CD4-positive, alpha-beta T cell treated with Interleukin-15 for 4 hours (primary cell): ENCODE measurements around the gene SSH2.

Experiments
- DNase-seq: peaks from one replicate; pipeline ENCODE4 v3.0.0-alpha.2; 2020; ENCODE audit warnings: low spot score

The SSH2 gene

GRCh38 chr17:29624586-29624985 is 305.4 kb downstream of the SSH2 start:
- no peak for DNase-seq

- no peak for DNase-seq
Measured at GRCh38 chr17:29623283-29623647, 306.8 kb downstream of the SSH2 start.

GRCh38 chr17:29622337-29623282 is 307.4 kb downstream of the SSH2 start, which contains the start of gene CORO6:
TSS of gene CORO6 (minus strand) at chr17:29622912. CDS start at chr17:29621421, 1,491 bp downstream.
- DNase-seq = peak; percentile 56

GRCh38 chr17:29621751-29622194 is 308.3 kb downstream of the SSH2 start:
- DNase-seq = no peak

GRCh38 chr17:29620779-29621500 is 309.1 kb downstream of the SSH2 start:
- DNase-seq = no peak

- no peak for DNase-seq
Measured at GRCh38 chr17:29620271-29620670, 309.8 kb downstream of the SSH2 start.

GRCh38 chr17:29619251-29619650 is 310.8 kb downstream of the SSH2 start:
- no peak for DNase-seq

GRCh38 chr17:29618272-29619065 is 311.6 kb downstream of the SSH2 start:
- DNase-seq = no peak

- DNase-seq = peak; percentile 88
Measured at GRCh38 chr17:29617481-29618271, 312.4 kb downstream of the SSH2 start.

GRCh38 chr17:29617125-29617480 is 312.9 kb downstream of the SSH2 start:
- DNase-seq = peak; percentile 91

- DNase-seq = no peak
Measured at GRCh38 chr17:29616300-29617048, 313.6 kb downstream of the SSH2 start.

GRCh38 chr17:29615492-29616299 is 314.3 kb downstream of the SSH2 start:
- peak; percentile 83 for DNase-seq

GRCh38 chr17:29615048-29615385 is 315.0 kb downstream of the SSH2 start:
- DNase-seq = peak; percentile 77

GRCh38 chr17:29614349-29615047 is 315.5 kb downstream of the SSH2 start:
- DNase-seq = no peak

GRCh38 chr17:29613856-29614255 is 316.2 kb downstream of the SSH2 start:
- DNase-seq = no peak

GRCh38 chr17:29613352-29613837 is 316.6 kb downstream of the SSH2 start:
- DNase-seq = peak; percentile 94

GRCh38 chr17:29612404-29613280 is 317.4 kb downstream of the SSH2 start:
- DNase-seq = no peak

- DNase-seq = no peak
Measured at GRCh38 chr17:29612094-29612403, 318.0 kb downstream of the SSH2 start.
